Right forelimb (tissue), 1 donor: ENCODE data around the gene TMED8.
"Not testable (repeated sequence)": the region's sequence is repeated elsewhere in the genome, so short reads cannot be mapped to it uniquely, and the experiment has no call there.

Source experiments
- DNase-seq: peaks from one replicate; pipeline ENCODE4 v3.0.0-alpha.2; 2018

Gene TMED8

GRCh38 chr14:77359626-77360025, 17.3 kb downstream of the TMED8 start:
- no peak for DNase-seq

GRCh38 chr14:77356899-77357298, 20.0 kb downstream of the TMED8 start:
- no peak for DNase-seq

GRCh38 chr14:77355811-77356210, 21.1 kb downstream of the TMED8 start:
- no peak for DNase-seq

- DNase-seq, result no peak
These were observed 23.3 kb downstream of the TMED8 start for GRCh38 chr14:77353469-77354141.

- no peak for DNase-seq
These were observed 29.1 kb downstream of the TMED8 start for GRCh38 chr14:77347751-77348150.

GRCh38 chr14:77346495-77346894, 30.4 kb downstream of the TMED8 start:
- no peak for DNase-seq

- DNase-seq, result no peak
These were observed 32.4 kb downstream of the TMED8 start for GRCh38 chr14:77344377-77344996.

GRCh38 chr14:77343662-77344061, 33.2 kb downstream of the TMED8 start:
- no peak for DNase-seq

- DNase-seq, result no peak
These were observed 34.0 kb downstream of the TMED8 start for GRCh38 chr14:77342726-77343397.

GRCh38 chr14:77340389-77340788, 36.5 kb downstream of the TMED8 start:
- no peak for DNase-seq

GRCh38 chr14:77339407-77339806, 37.5 kb downstream of the TMED8 start:
- no peak for DNase-seq

- DNase-seq, result no peak
These were observed 38.6 kb downstream of the TMED8 start for GRCh38 chr14:77338302-77338701.

GRCh38 chr14:77337880-77338279, 39.0 kb downstream of the TMED8 start:
- no peak for DNase-seq

GRCh38 chr14:77337255-77337654, 39.6 kb downstream of the TMED8 start:
- not testable (repeated sequence) for DNase-seq

GRCh38 chr14:77335576-77335975, 41.3 kb downstream of the TMED8 start:
- DNase-seq, result no peak

GRCh38 chr14:77329872-77330271, 47.0 kb downstream of the TMED8 start:
- no peak for DNase-seq

GRCh38 chr14:77327111-77327510, 49.8 kb downstream of the TMED8 start:
- no peak for DNase-seq

GRCh38 chr14:77325746-77326094, 51.2 kb downstream of the TMED8 start:
- DNase-seq, result no peak

- DNase-seq, result no peak
These were observed 51.8 kb downstream of the TMED8 start for GRCh38 chr14:77324816-77325745.

GRCh38 chr14:77324289-77324688, 52.6 kb downstream of the TMED8 start:
- no peak for DNase-seq

- DNase-seq, result no peak
These were observed 53.3 kb downstream of the TMED8 start for GRCh38 chr14:77323571-77323970.

- no peak for DNase-seq
These were observed 53.9 kb downstream of the TMED8 start for GRCh38 chr14:77322951-77323350.

- DNase-seq, result no peak
These were observed 54.5 kb downstream of the TMED8 start for GRCh38 chr14:77322250-77322902.
